Activated naive CD4-positive, alpha-beta T cell (primary cell): ENCODE data around the gene ZNF768.

Experiments
- DNase-seq, 4 experiments: peaks; one replicate each; lab custom pipeline; 2025; lab: John Stamatoyannopoulos, UW

Gene ZNF768

GRCh38 chr16:30526137-30526822, at the start of gene ZNF768:
TSS of gene ZNF768 (minus strand) at chr16:30526566. CDS start at chr16:30526413, 153 bp downstream.
- DNase-seq: peak in 2 of 4 experiments; percentile 9 to 36

GRCh38 chr16:30574678-30575077, 48.3 kb upstream of the ZNF768 start:
- no peak for DNase-seq

GRCh38 chr16:30571445-30572322, 45.3 kb upstream of the ZNF768 start, which contains the start of gene ZNF688:
TSS of gene ZNF688 (minus strand) at chr16:30571714. CDS start at chr16:30571629, 85 bp downstream.
- DNase-seq: peak; percentile 71 to 90 (median 82)

- no peak for DNase-seq
Observed at GRCh38 chr16:30570636-30571444, 44.5 kb upstream of the ZNF768 start.

- DNase-seq: no peak
Observed at GRCh38 chr16:30569746-30570635, 43.6 kb upstream of the ZNF768 start.

- DNase-seq: no peak
Observed at GRCh38 chr16:30569281-30569680, 42.9 kb upstream of the ZNF768 start.

- DNase-seq: peak in 2 of 4 experiments; percentile 31 to 33
Observed at GRCh38 chr16:30567991-30568638, 41.7 kb upstream of the ZNF768 start.

- DNase-seq: no peak
Observed at GRCh38 chr16:30567160-30567990, 41.0 kb upstream of the ZNF768 start.

- no peak for DNase-seq
Observed at GRCh38 chr16:30566531-30566930, 40.2 kb upstream of the ZNF768 start.

GRCh38 chr16:30565984-30566383, 39.6 kb upstream of the ZNF768 start:
- DNase-seq: no peak

GRCh38 chr16:30565526-30565925, 39.2 kb upstream of the ZNF768 start:
- DNase-seq: no peak

GRCh38 chr16:30562021-30562420, 35.7 kb upstream of the ZNF768 start:
- no peak for DNase-seq

GRCh38 chr16:30561089-30561816, 34.9 kb upstream of the ZNF768 start:
- no peak for DNase-seq

- no peak for DNase-seq
Observed at GRCh38 chr16:30559690-30560089, 33.3 kb upstream of the ZNF768 start.

GRCh38 chr16:30558789-30559377, 32.5 kb upstream of the ZNF768 start:
- no peak for DNase-seq

- DNase-seq: peak; percentile 82 to 93 (median 88)
Observed at GRCh38 chr16:30557957-30558788, 31.8 kb upstream of the ZNF768 start, which contains the start of gene ZNF764. TSS of gene ZNF764 (minus strand) at chr16:30558374. CDS start at chr16:30558182, 192 bp downstream.

- DNase-seq: no peak
Observed at GRCh38 chr16:30557707-30557956, 31.3 kb upstream of the ZNF768 start.

- DNase-seq: no peak
Observed at GRCh38 chr16:30556125-30556473, 29.7 kb upstream of the ZNF768 start.
